ENCODE measurements around the gene POMZP3.
"Not testable (repeated sequence)": the region's sequence is repeated elsewhere in the genome, so short reads cannot be mapped to it uniquely, and the experiment has no call there.

Gene POMZP3

GRCh38 chr7:76588586-76588985 is 38.5 kb downstream of the POMZP3 start:
- DNase-seq (ENCODE audit: low read depth, low spot score) = not testable (repeated sequence)

- DNase-seq (ENCODE audit: low read depth, low spot score) = not testable (repeated sequence)
Observed at GRCh38 chr7:76586585-76587315, 40.3 kb downstream of the POMZP3 start.

GRCh38 chr7:76583636-76584281 is 43.3 kb downstream of the POMZP3 start:
- not testable (repeated sequence) for DNase-seq (ENCODE audit: low read depth, low spot score)

GRCh38 chr7:76582848-76583631 is 44.0 kb downstream of the POMZP3 start:
- DNase-seq (ENCODE audit: low read depth, low spot score) = not testable (repeated sequence)

- not testable (repeated sequence) for DNase-seq (ENCODE audit: low read depth, low spot score)
Observed at GRCh38 chr7:76575919-76576655, 51.0 kb downstream of the POMZP3 start.

- DNase-seq (ENCODE audit: low read depth, low spot score) = not testable (repeated sequence)
Observed at GRCh38 chr7:76575431-76575830, 51.6 kb downstream of the POMZP3 start.

- DNase-seq (ENCODE audit: low read depth, low spot score) = not testable (repeated sequence)
Observed at GRCh38 chr7:76572296-76572695, 54.8 kb downstream of the POMZP3 start.

GRCh38 chr7:76570324-76570775 is 56.7 kb downstream of the POMZP3 start:
- not testable (repeated sequence) for DNase-seq (ENCODE audit: low read depth, low spot score)

GRCh38 chr7:76568742-76569141 is 58.3 kb downstream of the POMZP3 start:
- not testable (repeated sequence) for DNase-seq (ENCODE audit: low read depth, low spot score)

- not testable (repeated sequence) for DNase-seq (ENCODE audit: low read depth, low spot score)
Observed at GRCh38 chr7:76567753-76568152, 59.3 kb downstream of the POMZP3 start.

- not testable (repeated sequence) for DNase-seq (ENCODE audit: low read depth, low spot score)
Observed at GRCh38 chr7:76567311-76567710, 59.8 kb downstream of the POMZP3 start.

- not testable (repeated sequence) for DNase-seq (ENCODE audit: low read depth, low spot score)
Observed at GRCh38 chr7:76565001-76565400, 62.1 kb downstream of the POMZP3 start.

- not testable (repeated sequence) for DNase-seq (ENCODE audit: low read depth, low spot score)
Observed at GRCh38 chr7:76561342-76561741, 65.7 kb downstream of the POMZP3 start.

GRCh38 chr7:76560157-76560556 is 66.9 kb downstream of the POMZP3 start:
- not testable (repeated sequence) for DNase-seq (ENCODE audit: low read depth, low spot score)

Measured in iPS DF 19.7 (cell line).